Medulla oblongata (tissue), 1 donor: ENCODE measurements around the gene PLP2.
"Not testable (repeated sequence)": the region's sequence is repeated elsewhere in the genome, so short reads cannot be mapped to it uniquely, and the experiment has no call there.

Source experiments
- DNase-seq: peaks from one replicate; pipeline ENCODE4 v3.0.0-alpha.2; 2015; ENCODE audit errors: extremely low spot score

The PLP2 gene

GRCh38 chrX:49163555-49164419, 7.9 kb upstream of the PLP2 start:
- DNase-seq, result peak; percentile 89

DNA sequence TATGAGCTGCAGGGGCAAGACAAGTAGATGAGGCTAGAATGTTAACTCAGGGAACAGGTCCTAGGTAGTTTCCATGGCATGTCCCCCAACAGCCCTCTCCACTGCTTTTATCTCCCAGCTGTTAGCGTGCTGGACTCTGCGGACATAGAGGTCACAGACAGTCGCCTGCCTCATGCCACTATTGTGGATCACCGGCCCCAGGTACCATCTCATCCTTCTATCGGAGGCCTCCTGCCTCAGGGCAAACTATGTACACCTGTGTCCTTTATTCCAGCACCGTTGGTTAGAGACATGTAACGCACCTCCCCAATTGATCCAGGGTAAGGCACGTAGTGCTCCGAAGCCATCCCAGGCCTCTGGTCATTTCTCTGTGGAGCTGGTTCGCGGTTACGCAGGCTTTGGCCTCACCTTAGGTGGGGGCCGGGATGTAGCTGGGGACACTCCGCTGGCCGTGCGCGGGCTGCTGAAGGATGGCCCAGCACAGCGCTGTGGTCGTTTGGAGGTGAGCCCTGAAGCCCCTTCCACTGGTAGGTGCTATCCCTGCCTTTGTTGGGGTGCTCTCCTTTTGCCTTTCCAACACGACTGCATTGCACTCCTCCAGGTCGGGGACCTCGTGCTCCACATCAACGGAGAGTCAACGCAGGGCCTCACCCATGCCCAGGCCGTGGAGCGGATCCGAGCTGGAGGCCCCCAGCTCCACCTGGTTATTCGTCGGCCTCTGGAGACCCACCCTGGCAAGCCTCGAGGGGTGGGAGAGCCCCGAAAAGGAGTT, 6.9 kb upstream of the PLP2 start:
- DNase-seq, result no peak

GRCh38 chrX:49165901-49166881, 5.5 kb upstream of the PLP2 start:
- DNase-seq, result peak; percentile 67

DNA sequence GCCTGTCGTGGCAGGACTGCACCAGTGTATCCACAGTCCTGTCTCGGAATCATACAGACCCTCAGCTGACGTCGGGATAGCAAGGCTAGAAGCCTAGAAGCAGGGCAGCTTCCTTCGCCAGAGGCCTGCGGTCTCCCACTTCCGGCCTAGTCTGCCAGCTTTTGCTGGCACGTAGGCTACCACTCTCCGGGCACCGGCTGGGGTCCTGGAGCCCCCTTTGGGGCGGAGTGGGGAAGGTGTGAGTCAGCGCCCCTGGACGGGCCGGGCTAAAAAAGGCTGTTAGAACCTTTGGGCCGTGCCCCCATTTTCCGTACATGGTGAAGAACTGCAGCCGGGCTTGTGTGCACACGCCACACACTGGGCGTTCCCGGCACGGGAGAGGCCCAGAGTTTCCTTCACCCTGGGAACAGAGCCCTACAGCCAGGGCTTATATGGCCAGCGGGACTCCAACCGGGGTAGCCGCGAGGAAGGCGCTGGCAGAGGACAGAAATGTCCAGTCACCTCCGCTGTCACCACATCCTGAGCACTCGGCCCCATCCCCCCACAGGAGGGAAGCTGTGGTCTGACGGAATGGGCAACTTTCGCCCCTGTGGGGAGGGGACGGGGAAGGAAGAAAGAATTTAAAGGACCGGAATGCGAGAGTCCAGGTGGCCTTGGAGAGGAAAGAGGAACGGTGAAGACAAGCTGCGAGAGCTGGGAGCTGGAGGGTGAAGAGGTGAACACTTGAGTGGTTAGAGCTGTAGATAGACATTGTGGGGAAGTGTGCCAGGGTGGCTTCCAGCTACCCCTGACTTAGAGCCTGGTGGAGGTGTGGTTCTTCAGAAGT, 4.6 kb upstream of the PLP2 start:
- peak; percentile 46 for DNase-seq

DNA sequence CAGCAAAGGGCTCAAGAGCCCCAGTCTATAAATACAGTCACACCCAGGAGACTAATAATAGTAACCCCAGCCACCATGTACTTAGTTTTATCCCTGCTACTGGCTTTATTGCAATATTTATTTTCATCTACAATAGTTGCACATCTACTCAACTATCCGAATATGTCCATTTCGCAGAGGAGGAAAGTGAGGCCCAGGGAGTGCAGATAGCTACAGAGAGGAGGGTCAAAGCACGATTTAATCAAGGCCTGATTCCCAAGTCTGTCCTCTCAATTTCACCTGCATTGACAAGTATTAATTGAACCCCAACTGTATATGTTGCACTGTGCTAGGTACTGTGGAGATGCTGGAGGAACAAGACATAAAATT, 4.0 kb upstream of the PLP2 start:
- no peak for DNase-seq

DNA sequence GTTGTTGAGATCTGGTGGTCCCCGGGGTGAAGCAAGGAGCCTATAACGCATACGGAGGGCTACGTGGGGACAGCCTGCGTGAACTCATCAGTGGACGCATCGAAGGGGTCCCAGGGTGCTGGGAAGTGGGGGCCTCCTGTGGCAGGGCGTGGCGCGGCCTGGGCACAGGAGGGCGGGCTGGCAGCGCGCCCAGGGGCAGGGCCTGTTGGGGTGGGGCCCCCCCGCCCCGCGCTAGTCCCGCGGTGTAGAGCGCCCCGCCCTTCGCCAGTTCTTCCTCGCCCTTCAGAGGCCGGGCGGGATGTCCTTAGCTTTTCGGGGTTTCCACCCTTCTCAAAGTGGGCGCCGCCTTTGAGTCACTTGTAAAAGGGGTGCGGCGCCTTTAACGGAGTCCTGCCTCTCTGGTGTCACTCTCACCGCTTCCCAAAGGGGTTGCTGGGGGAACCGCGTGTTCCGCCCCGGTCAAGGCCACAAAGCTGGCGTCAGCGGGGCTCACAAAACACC, 632 bp downstream of the PLP2 start:
- peak; percentile 55 for DNase-seq

GRCh38 chrX:49173544-49173943, 1.8 kb downstream of the PLP2 start:
- DNase-seq, result not testable (repeated sequence)

GRCh38 chrX:49174723-49175122, 3.0 kb downstream of the PLP2 start:
- DNase-seq, result no peak

GRCh38 chrX:49175435-49176274, 4.0 kb downstream of the PLP2 start:
- DNase-seq, result no peak

GRCh38 chrX:49176421-49177326, 5.0 kb downstream of the PLP2 start:
- no peak for DNase-seq

- no peak for DNase-seq
Measured at GRCh38 chrX:49177338-49177833, 5.7 kb downstream of the PLP2 start.

GRCh38 chrX:49177873-49178480, 6.3 kb downstream of the PLP2 start:
- DNase-seq, result no peak

DNA sequence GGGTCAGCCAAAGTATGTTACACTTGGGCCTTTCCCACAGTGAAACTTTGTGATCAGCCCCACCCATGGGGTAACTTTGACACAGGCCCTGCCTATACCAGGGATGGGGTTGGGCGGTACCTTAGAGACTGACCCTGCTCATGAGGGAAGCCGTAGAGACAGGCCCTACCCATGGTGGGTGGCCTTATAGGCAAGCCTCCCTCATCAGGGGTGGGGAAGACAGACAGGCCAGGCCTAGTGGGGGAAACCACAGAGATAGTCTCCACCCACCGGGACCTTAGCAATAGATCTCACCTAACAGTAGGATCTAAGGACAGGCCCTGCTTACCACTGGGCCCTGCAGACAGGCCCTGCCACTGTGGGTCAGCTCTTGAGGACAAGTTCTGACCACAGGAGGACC, 6.8 kb downstream of the PLP2 start:
- no peak for DNase-seq

- DNase-seq, result no peak
Measured at GRCh38 chrX:49179358-49179757, 7.7 kb downstream of the PLP2 start.

- DNase-seq, result no peak
Measured at GRCh38 chrX:49183701-49184281, 12.1 kb downstream of the PLP2 start.

GRCh38 chrX:49184294-49185281, 12.9 kb downstream of the PLP2 start:
- no peak for DNase-seq
